Heart right ventricle (tissue), 16 donors: ENCODE results near the gene ADAMTS2. TPM values are rescaled to one million over a fixed set of nuclear protein-coding genes. Genes with fewer than 3 reads are reported as not detected.

Experiments used
- ATAC-seq, 8 donors: fragments of 200-7000 bp; cut with Tn5 transposase; one replicate each; pipeline ENCODE4 v1.9.1; 2020; ENCODE audit warnings: mild to moderate bottlenecking in 8 of 8, moderate library complexity in 8 of 8, moderate number of reproducible peaks in 1 of 8
- DNase-seq, 2 donors: peaks; one replicate each; pipeline ENCODE4 v3.0.0-alpha.2; 2020
- H3K27ac ChIP-seq, 10 donors: fragments of 200-600 bp; sonication (generic) in 2 of 10; one replicate each; pipeline versions ENCODE4 v1.5.0 to v1.8.0; 2020 to 2022; ENCODE audit warnings: mild to moderate bottlenecking in 3 of 10
- H3K27me3 ChIP-seq, 7 donors: fragments of 200-600 bp; one replicate each; pipeline ENCODE4 v1.8.0; 2021 to 2022; ENCODE audit warnings: mild to moderate bottlenecking in 2 of 7
- H3K36me3 ChIP-seq, 9 donors: fragments of 200-600 bp; sonication (generic) in 1 of 9; one replicate each; pipeline versions ENCODE4 v1.5.0 to v1.8.0; 2020 to 2022; ENCODE audit warnings: mild to moderate bottlenecking in 2 of 9
- H3K4me1 ChIP-seq, 9 donors: fragments of 200-600 bp; sonication (generic) in 1 of 9; one replicate each; pipeline versions ENCODE4 v1.5.0 to v1.8.0; 2020 to 2022; ENCODE audit warnings: mild to moderate bottlenecking in 4 of 9
- H3K4me3 ChIP-seq, 10 donors: fragments of 200-600 bp; sonication (generic) in 2 of 10; one replicate each; pipeline versions ENCODE4 v1.5.0 to v1.8.0; 2020 to 2022; ENCODE audit warnings: mild to moderate bottlenecking in 7 of 10, moderate library complexity in 2 of 10
- H3K9me3 ChIP-seq, 11 donors: fragments of 200-600 bp in 10 of 11; sonication (generic) in 2 of 11; one replicate each; pipeline versions ENCODE4 v1.5.0 to v1.8.0; 2013 to 2022; ENCODE audit warnings: mild to moderate bottlenecking in 2 of 11, control low read depth in 1 of 11, moderate library complexity in 1 of 11
- WGBS, 2 donors: extraction: QIAGEN DNeasy Blood & Tissue Kit; methylation state at CpG; one replicate each; pipeline ENCODE4 v1.1.7; 2013; ENCODE audit warnings: inconsistent platforms in 1 of 2; 5-methylcytosine and 5-hydroxymethylcytosine counted together
- intact Hi-C, 10 donors: fragments of 100-400 bp; cut with DNase I; formaldehyde crosslinking; loops; one replicate each; pipeline versions ENCODE4 v1.11.1 to v1.14.2; 2022
- polyA plus RNA-seq, 2 donors: library from polyadenylated mRNA; stranded (reverse); fragments of 200-250 nt; gene quantifications; one replicate each; pipeline ENCODE4 v1.2.3, GENCODE V29; 2013
- total RNA-seq, 10 donors: library from RNA; stranded (reverse); fragmentation: NEBNext Ultra II Directional in 3 of 10; extraction: Animal tissue kit (Norgen Biotek cat#: 25700) in 3 of 10; gene quantifications; one replicate each; pipeline versions ENCODE4 v1.2.1 to v1.2.4, GENCODE V29; 2021 to 2023
- TF ChIP-seq, protein P1 (sequence below), 9 donors: fragments of 200-600 bp; sonication (generic) in 2 of 9; IDR thresholded peaks; one replicate each; pipeline versions ENCODE4 v1.5.0 to v1.8.0; 2021 to 2022; ENCODE audit warnings: antibody characterized with exemption in 9 of 9, mild to moderate bottlenecking in 5 of 9, moderate library complexity in 1 of 9
- donor health status: Arrhythmogenic right ventricular cardiomyopathy.
- donor health status: ischemic (EF 13 %, LVEDD 7.1; RV severe dilation, severe dysfunction).
- donor health status: healthy with polysubstance abuse.
- donor health status: DM: no; HTN: yes; CAD: no.
- donor health status: DM: no; HTN: no; CAD: no.
- donor health status: ischemic (EF 25% LVEDD 6.9; RV normal size, moderate dysfunction).
- donor health status: ischemic (EF 25% LVEDD 5.7; RV mildly dilated, moderate dysfunction).
- donor health status: healthy.
- donor health status: DM: yes; HTN: yes; CAD: no.
- donor health status: Ischemic cardiomyopathy.
- donor health status: ischemic (EF 35%, LVEDD 5.7; RV mildly dilated, moderate dysfunction).
- donor health status: nonischemic (EF 11% LVEDD 7.7; RV severe dilation, severe dysfunction).
- donor health status: DM: yes; HTN: yes; CAD: no.
- donor health status: PGD.
- donor health status: ischemic (EF 29% LVEDD 5.4; RV normal size, mild dysfunction).
- donor health status: nonischemic (EF 23%, LVEDD 6.1; RV moderate dilation, normal function).

Gene ADAMTS2
- total and polyA plus RNA-seq, 12 donors = 1.7 to 13.5 (median 3.9) TPM

DNA sequence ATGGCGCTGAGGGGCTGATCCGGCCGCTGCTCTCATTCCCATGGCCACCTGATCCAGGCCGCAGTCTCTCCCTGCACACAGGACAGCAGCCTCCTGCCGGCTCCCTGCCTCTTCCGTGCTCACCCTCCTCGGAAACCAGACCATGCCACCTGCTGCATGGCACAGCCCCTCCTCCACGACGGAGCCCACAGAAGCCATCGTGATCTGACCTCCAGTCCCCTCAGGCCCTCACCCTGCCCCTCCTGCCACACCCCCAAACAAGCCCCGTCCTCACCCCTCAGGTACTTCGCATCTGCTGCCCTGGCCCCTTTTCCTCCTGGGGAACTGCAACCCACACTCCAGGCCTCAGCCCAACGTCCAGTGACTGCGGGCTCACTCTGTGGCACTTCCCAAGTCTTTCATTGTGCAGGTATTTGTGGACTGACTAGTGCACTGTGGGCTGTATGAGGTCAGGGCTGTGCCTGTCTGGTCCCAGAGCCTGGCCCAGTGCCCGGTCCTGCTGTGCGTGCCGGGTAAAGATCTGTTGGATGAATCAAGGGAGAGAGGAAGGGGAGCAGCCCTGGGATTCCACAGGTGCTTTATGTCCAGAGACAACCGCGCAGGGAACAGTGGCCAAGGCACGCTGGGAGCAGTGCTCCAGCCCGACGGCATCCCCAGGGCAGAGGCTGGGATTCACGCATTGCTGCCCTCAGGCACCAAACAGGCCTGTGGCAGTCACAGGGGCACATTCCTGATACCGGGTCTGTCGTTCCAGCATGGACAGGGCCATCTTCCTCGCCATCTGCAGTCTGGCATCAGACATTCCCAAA lies 86.1 kb downstream of the ADAMTS2 start:
- intact Hi-C loops = no loop called here
- no peak overlapping the region for H3K4me3 ChIP-seq
- 77 to 79% methylated on average over 26 of the region's 26 CpGs for WGBS, 2 donors
- H3K4me1 ChIP-seq = peaks cover 0 to 18% (median 0%) of the 10 kb centered on the region in 9 donors
- H3K27ac ChIP-seq = no peak overlapping the region
- TF ChIP-seq, protein P1, sequence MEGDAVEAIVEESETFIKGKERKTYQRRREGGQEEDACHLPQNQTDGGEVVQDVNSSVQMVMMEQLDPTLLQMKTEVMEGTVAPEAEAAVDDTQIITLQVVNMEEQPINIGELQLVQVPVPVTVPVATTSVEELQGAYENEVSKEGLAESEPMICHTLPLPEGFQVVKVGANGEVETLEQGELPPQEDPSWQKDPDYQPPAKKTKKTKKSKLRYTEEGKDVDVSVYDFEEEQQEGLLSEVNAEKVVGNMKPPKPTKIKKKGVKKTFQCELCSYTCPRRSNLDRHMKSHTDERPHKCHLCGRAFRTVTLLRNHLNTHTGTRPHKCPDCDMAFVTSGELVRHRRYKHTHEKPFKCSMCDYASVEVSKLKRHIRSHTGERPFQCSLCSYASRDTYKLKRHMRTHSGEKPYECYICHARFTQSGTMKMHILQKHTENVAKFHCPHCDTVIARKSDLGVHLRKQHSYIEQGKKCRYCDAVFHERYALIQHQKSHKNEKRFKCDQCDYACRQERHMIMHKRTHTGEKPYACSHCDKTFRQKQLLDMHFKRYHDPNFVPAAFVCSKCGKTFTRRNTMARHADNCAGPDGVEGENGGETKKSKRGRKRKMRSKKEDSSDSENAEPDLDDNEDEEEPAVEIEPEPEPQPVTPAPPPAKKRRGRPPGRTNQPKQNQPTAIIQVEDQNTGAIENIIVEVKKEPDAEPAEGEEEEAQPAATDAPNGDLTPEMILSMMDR (IDR thresholded peaks at IDR 0.05) = no peak
- DNase-seq = no peak
- peak in 5 of 8 donors; percentile 20 to 52 (median 25) for ATAC-seq
- peaks cover 0 to under 1% (median 0%) of the 10 kb centered on the region in 7 donors for H3K27me3 ChIP-seq
- H3K9me3 ChIP-seq = no peaks in the 10 kb centered on the region
- no peaks in the 10 kb centered on the region for H3K36me3 ChIP-seq

DNA sequence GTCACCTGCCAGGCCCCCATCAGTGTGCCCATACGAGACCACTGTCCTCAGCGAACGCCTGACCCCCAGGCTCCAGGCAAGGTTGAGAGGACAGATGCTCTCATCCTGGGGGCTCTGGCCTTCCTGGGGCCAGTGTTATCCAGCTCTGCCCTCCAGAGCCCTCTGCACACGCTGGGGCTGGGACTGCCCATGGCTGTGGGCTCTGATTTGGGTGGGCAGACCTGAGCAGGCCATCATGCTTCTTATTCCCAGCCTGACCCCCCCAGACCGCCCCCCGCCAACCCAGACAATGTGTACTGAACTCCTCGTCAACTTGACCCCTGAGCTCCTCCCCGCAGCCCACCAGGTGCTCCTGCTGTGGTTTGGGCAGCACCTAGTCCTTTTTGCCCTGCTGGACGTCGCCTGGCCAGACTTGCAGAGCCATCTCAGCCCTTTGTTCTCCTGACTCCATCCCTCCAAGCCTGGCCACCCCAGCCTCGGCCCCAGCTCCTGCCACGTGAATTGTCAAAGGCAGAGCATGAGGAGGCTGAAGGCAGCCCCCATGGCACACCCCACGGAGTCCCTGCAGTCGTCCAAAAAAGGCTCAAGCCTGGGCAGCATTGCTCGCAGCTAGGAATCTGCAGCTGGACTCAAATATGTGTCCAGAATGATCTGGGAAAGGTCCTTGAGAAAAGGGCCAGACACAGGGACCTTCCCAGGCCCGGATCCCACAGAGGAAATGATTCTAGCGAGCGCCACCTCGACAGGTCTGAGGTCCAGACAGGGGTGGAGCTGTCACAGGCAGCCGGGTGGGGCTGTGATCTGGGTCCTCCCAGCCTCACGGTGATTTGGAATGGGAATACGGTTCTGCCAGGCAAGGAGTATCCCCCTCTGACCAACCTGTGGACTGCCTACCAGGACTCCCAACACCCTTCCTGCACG lies 87.0 kb downstream of the ADAMTS2 start:
- Histone ChIP-seq H3K27ac (peak overlapping the region in 2 of 10 donors; percentile 48 to 58), H3K36me3 (no peaks in the 10 kb centered on the region), H3K4me1 (peaks cover 0 to 18% (median 0%) of the 10 kb centered on the region in 9 donors), H3K4me3 (no peak overlapping the region), H3K9me3 (no peaks in the 10 kb centered on the region), H3K27me3 (no peaks in the 10 kb centered on the region)
- ATAC-seq = no peak
- TF ChIP-seq, protein P1 (IDR thresholded peaks at IDR 0.05) = no peak
- no peak for DNase-seq
- intact Hi-C loops = no loop called here
- 77 to 83% methylated on average over 23 of the region's 23 CpGs for WGBS, 2 donors

- 77% methylated on average over 29 of the region's 29 CpGs for WGBS, 2 donors
- ATAC-seq = peak in 6 of 8 donors; percentile 20 to 65 (median 50)
- H3K36me3 ChIP-seq = no peaks in the 10 kb centered on the region
- H3K27ac ChIP-seq = peak overlapping the region in 1 of 10 donors; percentile 48
- TF ChIP-seq, protein P1 (IDR thresholded peaks at IDR 0.05) = no peak
- no peaks in the 10 kb centered on the region for H3K9me3 ChIP-seq
- H3K27me3 ChIP-seq = no peaks in the 10 kb centered on the region
- peaks cover 0 to 18% (median 0%) of the 10 kb centered on the region in 9 donors for H3K4me1 ChIP-seq
- intact Hi-C loops = no loop called here
- no peak for DNase-seq
- H3K4me3 ChIP-seq = peak overlapping the region in 1 of 10 donors; percentile 13
These were observed 88.0 kb downstream of the ADAMTS2 start for GRCh38 chr5:179257176-179257682.
